NCI-H510A treated with DMSO at 0.1 percent for 48 hours (cell line): ENCODE data around the gene DGCR2.
"Not testable (repeated sequence)": the region's sequence is repeated elsewhere in the genome, so short reads cannot be mapped to it uniquely, and the experiment has no call there.

Experiments
- DNase-seq: peaks from one replicate; lab custom pipeline; 2025; lab: John Stamatoyannopoulos, UW

Gene DGCR2

GRCh38 chr22:19109198-19110063 is 12.8 kb downstream of the DGCR2 start:
- peak; percentile 43 for DNase-seq

DNA sequence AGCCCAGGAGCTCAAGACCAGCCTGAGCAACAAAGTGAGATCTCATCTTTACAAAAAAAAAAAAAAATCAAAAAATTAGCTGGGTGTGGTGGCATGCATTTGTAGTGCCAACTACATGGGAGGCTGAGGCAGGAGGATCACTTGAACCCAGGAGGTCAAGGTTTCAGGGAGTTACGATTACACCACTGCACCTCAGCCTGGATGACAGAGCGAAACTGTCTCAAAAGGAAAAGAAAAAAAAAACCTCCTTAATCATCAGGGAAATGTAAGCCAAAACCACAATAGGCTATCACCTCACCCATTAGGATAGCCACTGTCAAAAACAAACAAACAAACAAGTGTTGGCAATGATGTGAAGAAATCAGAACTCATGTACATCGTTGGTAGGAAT is 13.4 kb downstream of the DGCR2 start:
- no peak for DNase-seq

GRCh38 chr22:19107730-19108074 is 14.5 kb downstream of the DGCR2 start:
- DNase-seq, result no peak

DNA sequence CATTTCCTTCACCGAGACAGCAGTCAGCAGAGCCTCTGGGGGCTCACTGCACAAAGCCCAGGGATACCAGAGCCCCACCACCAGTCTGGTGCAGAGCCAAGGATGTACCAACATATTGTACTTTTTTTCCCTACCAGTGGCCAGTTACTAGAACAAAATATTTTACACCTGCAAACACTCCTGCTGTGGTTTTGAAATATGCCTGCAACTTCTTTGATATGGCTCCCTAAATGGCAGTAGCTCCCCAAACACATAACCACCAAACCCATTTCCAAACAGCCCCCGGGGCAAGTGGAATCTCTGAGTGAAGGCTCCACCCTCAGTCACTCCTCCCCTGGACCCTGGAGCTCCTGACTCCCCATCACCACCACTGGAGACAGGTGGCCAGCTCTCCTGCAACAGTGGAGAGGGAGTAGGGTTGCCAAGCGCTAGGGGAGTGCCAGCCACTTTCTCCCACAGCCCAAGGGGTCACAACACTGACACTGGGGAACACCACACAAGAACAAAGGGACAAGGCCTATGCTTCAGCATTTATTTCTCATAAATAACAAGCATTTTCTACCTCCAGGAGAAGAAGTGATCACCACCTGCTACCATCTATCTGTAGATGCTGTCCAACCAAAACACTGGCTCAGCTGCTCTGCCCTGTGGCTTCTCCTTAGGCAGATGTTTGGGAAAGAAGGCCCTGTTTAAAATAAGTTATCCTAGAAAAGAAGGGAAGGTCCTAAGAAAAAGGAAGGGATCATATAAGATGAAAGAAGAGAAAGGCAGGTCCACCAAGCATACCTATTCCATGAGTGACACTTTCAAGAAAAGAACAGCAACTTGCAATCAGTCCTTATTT is 15.1 kb downstream of the DGCR2 start:
- DNase-seq, result no peak

- DNase-seq, result no peak
Observed at GRCh38 chr22:19105867-19106802, 16.1 kb downstream of the DGCR2 start.

GRCh38 chr22:19105456-19105855 is 16.8 kb downstream of the DGCR2 start:
- DNase-seq, result no peak

- DNase-seq, result no peak
Observed at GRCh38 chr22:19103880-19104821, 18.1 kb downstream of the DGCR2 start.

DNA sequence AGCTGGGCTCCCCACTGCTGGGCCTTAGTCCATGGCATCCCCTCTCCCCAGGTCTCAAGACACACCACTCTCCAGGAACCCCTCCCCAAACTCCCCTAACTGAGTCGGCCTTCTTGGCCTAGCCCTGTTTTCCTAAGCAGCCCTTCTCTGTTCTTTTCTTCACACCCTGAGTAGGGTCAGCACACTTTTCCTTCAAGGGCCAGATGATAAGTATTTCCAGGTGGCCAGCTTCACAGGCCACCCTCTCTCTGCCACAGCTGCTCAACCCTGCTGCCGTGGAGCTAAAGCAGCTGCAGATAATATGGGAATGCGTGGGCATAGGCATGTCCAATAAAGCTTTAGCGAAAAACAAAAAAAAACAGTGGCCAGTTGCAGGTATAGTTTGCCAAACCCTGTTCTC is 24.1 kb downstream of the DGCR2 start:
- no peak for DNase-seq

DNA sequence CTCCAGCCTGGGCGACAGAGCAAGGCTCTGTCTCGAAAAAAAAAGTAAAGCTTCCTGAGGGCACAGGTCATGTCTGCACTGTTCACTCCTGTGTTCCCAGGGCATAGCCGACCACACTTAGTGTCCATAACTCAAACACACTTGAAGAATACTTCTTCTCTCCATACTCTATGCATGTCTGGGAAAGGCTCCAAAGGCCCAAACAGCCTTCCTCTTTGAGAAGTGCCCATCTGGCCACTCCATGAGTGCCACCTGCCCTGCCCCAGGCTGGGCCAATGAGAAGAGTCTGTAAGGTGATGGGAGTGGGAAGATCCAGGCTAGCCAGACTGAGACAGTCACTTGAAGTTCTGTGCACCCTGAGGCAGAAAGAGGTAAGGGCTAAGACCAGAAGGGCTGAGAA is 24.7 kb downstream of the DGCR2 start:
- DNase-seq, result no peak

- DNase-seq, result no peak
Observed at GRCh38 chr22:19096555-19096954, 25.7 kb downstream of the DGCR2 start.

DNA sequence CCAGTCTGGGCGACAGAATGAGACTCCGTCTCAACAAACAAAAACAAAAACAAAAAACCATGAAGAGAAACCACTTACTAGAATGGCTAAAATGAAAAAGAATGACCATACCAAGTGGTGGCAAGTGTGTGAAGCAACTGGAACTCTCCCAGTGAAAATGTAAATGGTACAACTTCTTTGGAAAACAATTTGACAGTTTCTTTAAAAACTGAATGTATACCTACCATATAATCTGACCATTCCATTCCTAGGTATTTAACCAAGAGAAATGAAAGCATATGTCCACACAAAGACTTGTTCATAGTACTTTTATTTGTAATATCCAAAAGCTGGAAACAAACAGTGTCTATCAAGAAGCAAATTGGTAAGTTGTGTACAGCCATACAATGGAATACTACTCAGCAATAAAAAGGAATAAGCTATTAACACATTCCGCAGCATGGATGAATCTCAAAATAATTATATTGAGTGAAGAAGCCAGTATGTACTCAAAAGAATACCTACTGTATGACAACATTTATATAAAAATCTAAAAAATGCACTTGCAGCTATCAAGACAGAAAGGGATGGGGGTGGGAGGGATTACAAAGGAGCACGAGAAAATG is 27.7 kb downstream of the DGCR2 start:
- no peak for DNase-seq

GRCh38 chr22:19092725-19093124 is 29.5 kb downstream of the DGCR2 start:
- no peak for DNase-seq

- DNase-seq, result no peak
Observed at GRCh38 chr22:19090586-19091127, 31.6 kb downstream of the DGCR2 start.

DNA sequence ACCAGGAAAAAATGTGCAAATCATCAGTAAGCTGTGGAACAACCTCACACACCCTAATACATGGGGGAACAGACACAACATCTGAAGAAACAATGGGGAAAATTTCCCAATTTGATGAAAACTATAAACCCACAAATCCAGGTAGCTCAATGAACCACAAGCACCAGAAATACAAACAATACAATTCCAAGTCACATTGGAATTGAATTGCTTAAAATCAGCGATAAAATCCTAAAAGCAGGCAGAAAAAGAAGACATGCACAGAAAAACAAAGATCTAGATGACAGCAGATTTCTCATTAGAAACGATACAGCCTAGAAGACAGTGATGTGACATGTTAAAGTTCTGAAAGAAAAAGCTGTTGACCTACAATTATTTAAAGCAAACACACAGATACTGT is 32.0 kb downstream of the DGCR2 start:
- DNase-seq, result no peak

GRCh38 chr22:19088866-19089595 is 33.2 kb downstream of the DGCR2 start:
- no peak for DNase-seq

DNA sequence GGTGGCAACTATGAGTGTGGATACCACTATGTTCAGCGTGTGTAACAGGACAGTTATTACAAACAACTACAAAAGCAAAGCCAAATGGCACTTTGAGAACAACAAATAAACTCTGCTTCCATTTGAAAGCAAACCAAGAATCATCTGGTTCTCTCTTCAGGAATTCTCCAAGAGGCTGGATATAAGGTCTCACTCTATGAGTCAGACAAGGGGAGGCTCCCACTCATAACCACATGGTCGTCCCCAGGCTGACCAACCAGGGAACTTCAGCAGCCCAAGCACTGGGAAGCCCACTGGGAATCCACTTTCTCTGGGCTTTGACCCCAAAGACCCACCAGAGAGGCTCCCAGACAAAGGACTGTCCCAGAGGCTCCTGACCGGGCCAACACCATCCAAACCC is 35.3 kb downstream of the DGCR2 start:
- no peak for DNase-seq

- no peak for DNase-seq
Observed at GRCh38 chr22:19086417-19086816, 35.8 kb downstream of the DGCR2 start.

DNA sequence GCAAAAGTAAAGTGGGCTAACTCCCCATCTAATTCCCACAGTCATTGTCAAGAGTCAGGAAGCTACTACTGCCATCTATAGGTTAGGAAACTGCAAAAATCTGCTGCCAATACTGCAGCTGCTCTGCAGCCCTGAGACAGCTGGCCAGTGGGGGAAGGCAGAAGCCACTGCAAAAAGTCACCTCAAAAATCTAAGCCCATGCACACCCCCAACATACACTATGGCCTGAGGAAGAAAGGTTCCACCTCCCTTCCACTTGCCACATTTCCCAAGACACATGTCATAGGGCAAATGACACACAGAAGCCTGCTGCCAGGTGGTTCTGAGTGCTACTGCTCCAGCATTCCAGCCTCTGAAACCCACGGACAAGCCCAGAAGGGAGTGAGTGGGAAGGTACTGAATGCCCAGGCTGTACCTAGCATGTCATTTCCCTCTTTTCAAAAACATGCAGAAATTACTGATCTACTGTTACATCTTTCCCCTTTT is 36.9 kb downstream of the DGCR2 start:
- DNase-seq, result no peak

GRCh38 chr22:19084586-19084985 is 37.6 kb downstream of the DGCR2 start:
- not testable (repeated sequence) for DNase-seq
